ENCODE data around the gene PDCD1LG2.

PDCD1LG2 gene

GRCh38 chr9:5549658-5550650, 39.6 kb downstream of the PDCD1LG2 start:
- Histone ChIP-seq H2AK5ac (ENCODE audit: low read depth, low read length) (no peak overlapping the region), H3K27ac (replicated peaks; ENCODE audit: low read length) (no peak overlapping the region), H3K79me1 (ENCODE audit: low read depth, low read length) (no peaks in the 10 kb centered on the region), H3K9ac (ENCODE audit: low read depth, low read length, poor library complexity) (no peak overlapping the region), H3K36me3 (replicated peaks in 1 of 2; ENCODE audit: control insufficient read depth in 2 of 2, insufficient read depth in 2 of 2, low read length in 2 of 2) (no peaks in the 10 kb centered on the region), H2BK5ac (ENCODE audit: low read length) (no peak overlapping the region), H3K23ac (ENCODE audit: low read depth, low read length, poor library complexity) (no peak overlapping the region), H3K4me2 (ENCODE audit: insufficient read depth, low read length, poor library complexity, severe bottlenecking) (no peak overlapping the region), H2BK120ac (ENCODE audit: low read depth, low read length) (no peak overlapping the region), H3K4me3 (ENCODE audit: low read length in 2 of 2) (no peak overlapping the region), H3K4me1 (ENCODE audit: control insufficient read depth in 2 of 2, insufficient read depth in 1 of 2, low read depth in 1 of 2, low read length in 2 of 2) (no peaks in the 10 kb centered on the region), H2AFZ (ENCODE audit: low read length) (no peak overlapping the region), H3K18ac (ENCODE audit: low read length) (no peak overlapping the region), H2BK12ac (ENCODE audit: low read length) (no peak overlapping the region), H4K91ac (ENCODE audit: low read depth, low read length, poor library complexity) (no peak overlapping the region), H3K4ac (ENCODE audit: low read length) (no peak overlapping the region), H2BK15ac (ENCODE audit: low read length) (no peak overlapping the region), H3K9me3 (replicated peaks in 1 of 2; ENCODE audit: control insufficient read depth in 2 of 2, insufficient read depth in 1 of 2, low read depth in 1 of 2, low read length in 2 of 2) (no peaks in the 10 kb centered on the region), H4K8ac (ENCODE audit: low read depth, low read length) (no peak overlapping the region), H3K14ac (ENCODE audit: low read length) (no peak overlapping the region), H3K27me3 (ENCODE audit: control insufficient read depth in 3 of 3, insufficient read depth in 3 of 3, low read depth in 1 of 3, low read length in 3 of 3) (no peaks in the 10 kb centered on the region)
- no CpG with 5 or more reads among the region's 4 CpGs for WGBS, 2 donors (ENCODE audit: extremely low coverage in 2 of 2, insufficient read length in 2 of 2, insufficient replicate concordance in 1 of 2)
- no peak for DNase-seq (ENCODE audit: low spot score)

GRCh38 chr9:5551368-5552150, 41.2 kb downstream of the PDCD1LG2 start:
- Histone ChIP-seq H3K4ac (ENCODE audit: low read length) (no peak overlapping the region), H2BK15ac (ENCODE audit: low read length) (no peak overlapping the region), H2BK5ac (ENCODE audit: low read length) (no peak overlapping the region), H3K27me3 (ENCODE audit: control insufficient read depth in 3 of 3, insufficient read depth in 3 of 3, low read depth in 1 of 3, low read length in 3 of 3) (no peaks in the 10 kb centered on the region), H4K8ac (ENCODE audit: low read depth, low read length) (no peak overlapping the region), H2BK12ac (ENCODE audit: low read length) (no peak overlapping the region), H3K23ac (ENCODE audit: low read depth, low read length, poor library complexity) (no peak overlapping the region), H3K9me3 (replicated peaks in 1 of 2; ENCODE audit: control insufficient read depth in 2 of 2, insufficient read depth in 1 of 2, low read depth in 1 of 2, low read length in 2 of 2) (no peaks in the 10 kb centered on the region), H3K27ac (replicated peaks; ENCODE audit: low read length) (no peak overlapping the region), H2AFZ (ENCODE audit: low read length) (no peak overlapping the region), H3K36me3 (replicated peaks in 1 of 2; ENCODE audit: control insufficient read depth in 2 of 2, insufficient read depth in 2 of 2, low read length in 2 of 2) (no peaks in the 10 kb centered on the region), H3K79me1 (ENCODE audit: low read depth, low read length) (no peaks in the 10 kb centered on the region), H3K9ac (ENCODE audit: low read depth, low read length, poor library complexity) (no peak overlapping the region), H3K18ac (ENCODE audit: low read length) (no peak overlapping the region), H3K4me2 (ENCODE audit: insufficient read depth, low read length, poor library complexity, severe bottlenecking) (no peak overlapping the region), H2BK120ac (ENCODE audit: low read depth, low read length) (no peak overlapping the region), H4K91ac (ENCODE audit: low read depth, low read length, poor library complexity) (no peak overlapping the region), H3K4me1 (ENCODE audit: control insufficient read depth in 2 of 2, insufficient read depth in 1 of 2, low read depth in 1 of 2, low read length in 2 of 2) (no peaks in the 10 kb centered on the region), H2AK5ac (ENCODE audit: low read depth, low read length) (no peak overlapping the region), H3K4me3 (ENCODE audit: low read length in 2 of 2) (no peak overlapping the region), H3K14ac (ENCODE audit: low read length) (no peak overlapping the region)
- WGBS, 2 donors (ENCODE audit: extremely low coverage in 2 of 2, insufficient read length in 2 of 2, insufficient replicate concordance in 1 of 2) = no CpG with 5 or more reads among the region's 4 CpGs
- no peak for DNase-seq (ENCODE audit: low spot score)

DNA sequence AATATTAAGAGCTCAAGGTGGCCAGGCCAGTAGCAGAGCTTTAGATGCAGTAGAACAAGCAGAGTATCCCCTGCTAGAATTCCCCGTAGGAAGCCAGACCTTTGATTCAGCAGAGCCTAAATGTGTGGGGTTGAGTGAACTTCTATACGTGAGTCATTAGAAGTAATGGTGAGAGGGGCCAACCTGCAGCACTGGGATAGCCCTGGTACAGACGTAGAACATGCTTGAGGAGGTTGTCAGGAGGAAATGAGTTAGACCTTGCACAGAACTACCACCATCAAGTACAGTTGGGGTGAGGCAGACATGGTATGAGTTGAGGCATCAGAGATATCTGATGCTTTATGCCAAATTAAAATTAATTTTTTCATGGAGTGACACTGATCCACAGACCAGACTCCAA, 42.0 kb downstream of the PDCD1LG2 start:
- Histone ChIP-seq H3K4me1 (ENCODE audit: control insufficient read depth in 2 of 2, insufficient read depth in 1 of 2, low read depth in 1 of 2, low read length in 2 of 2) (peaks cover 0 to under 1% of the 10 kb centered on the region in 2 donors), H3K27ac (replicated peaks; ENCODE audit: low read length) (no peak overlapping the region), H3K14ac (ENCODE audit: low read length) (no peak overlapping the region), H3K36me3 (replicated peaks in 1 of 2; ENCODE audit: control insufficient read depth in 2 of 2, insufficient read depth in 2 of 2, low read length in 2 of 2) (no peaks in the 10 kb centered on the region), H2BK5ac (ENCODE audit: low read length) (no peak overlapping the region), H2BK15ac (ENCODE audit: low read length) (no peak overlapping the region), H3K4me3 (ENCODE audit: low read length in 2 of 2) (no peak overlapping the region), H4K8ac (ENCODE audit: low read depth, low read length) (no peak overlapping the region), H3K4ac (ENCODE audit: low read length) (no peak overlapping the region), H3K23ac (ENCODE audit: low read depth, low read length, poor library complexity) (no peak overlapping the region), H2AK5ac (ENCODE audit: low read depth, low read length) (no peak overlapping the region), H3K18ac (ENCODE audit: low read length) (no peak overlapping the region), H3K9me3 (replicated peaks in 1 of 2; ENCODE audit: control insufficient read depth in 2 of 2, insufficient read depth in 1 of 2, low read depth in 1 of 2, low read length in 2 of 2) (no peaks in the 10 kb centered on the region), H2BK12ac (ENCODE audit: low read length) (no peak overlapping the region), H3K4me2 (ENCODE audit: insufficient read depth, low read length, poor library complexity, severe bottlenecking) (no peak overlapping the region), H3K79me1 (ENCODE audit: low read depth, low read length) (no peaks in the 10 kb centered on the region), H3K27me3 (ENCODE audit: control insufficient read depth in 3 of 3, insufficient read depth in 3 of 3, low read depth in 1 of 3, low read length in 3 of 3) (no peaks in the 10 kb centered on the region), H2BK120ac (ENCODE audit: low read depth, low read length) (no peak overlapping the region), H3K9ac (ENCODE audit: low read depth, low read length, poor library complexity) (no peak overlapping the region), H4K91ac (ENCODE audit: low read depth, low read length, poor library complexity) (no peak overlapping the region), H2AFZ (ENCODE audit: low read length) (no peak overlapping the region)
- DNase-seq (ENCODE audit: low spot score) = no peak
- WGBS, 2 donors (ENCODE audit: extremely low coverage in 2 of 2, insufficient read length in 2 of 2, insufficient replicate concordance in 1 of 2) = no CpG with 5 or more reads among the region's 3 CpGs

DNA sequence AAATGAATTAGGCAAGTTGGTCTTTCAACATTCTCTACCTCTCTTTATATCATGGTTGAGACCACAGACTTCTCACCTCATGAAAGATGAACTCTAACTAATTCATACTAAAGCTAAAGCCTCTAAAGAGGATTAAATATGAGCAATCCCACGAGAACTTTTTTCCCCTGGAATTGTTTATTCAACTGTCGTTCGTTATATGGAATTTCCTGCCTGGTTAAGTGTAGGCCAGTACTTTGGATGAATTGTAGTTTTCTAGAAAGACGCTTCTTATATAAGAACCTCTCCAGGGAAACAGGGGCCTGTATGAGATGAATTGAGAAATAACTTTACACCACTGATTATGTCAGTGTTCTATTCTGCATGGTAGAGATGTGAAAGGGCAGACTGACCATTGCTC, 42.9 kb downstream of the PDCD1LG2 start:
- H3K14ac ChIP-seq (ENCODE audit: low read length) = no peak overlapping the region
- H2AK5ac ChIP-seq (ENCODE audit: low read depth, low read length) = no peak overlapping the region
- no peak overlapping the region for H4K8ac ChIP-seq (ENCODE audit: low read depth, low read length)
- no peaks in the 10 kb centered on the region for H3K79me1 ChIP-seq (ENCODE audit: low read depth, low read length)
- H4K91ac ChIP-seq (ENCODE audit: low read depth, low read length, poor library complexity) = no peak overlapping the region
- H3K36me3 ChIP-seq (replicated peaks in 1 of 2; ENCODE audit: control insufficient read depth in 2 of 2, insufficient read depth in 2 of 2, low read length in 2 of 2) = no peaks in the 10 kb centered on the region
- no peak overlapping the region for H3K4me2 ChIP-seq (ENCODE audit: insufficient read depth, low read length, poor library complexity, severe bottlenecking)
- H2BK15ac ChIP-seq (ENCODE audit: low read length) = no peak overlapping the region
- DNase-seq (ENCODE audit: low spot score) = no peak
- H3K27me3 ChIP-seq (ENCODE audit: control insufficient read depth in 3 of 3, insufficient read depth in 3 of 3, low read depth in 1 of 3, low read length in 3 of 3) = no peaks in the 10 kb centered on the region
- H3K4me3 ChIP-seq (ENCODE audit: low read length in 2 of 2) = no peak overlapping the region
- H3K18ac ChIP-seq (ENCODE audit: low read length) = no peak overlapping the region
- WGBS, 2 donors (ENCODE audit: extremely low coverage in 2 of 2, insufficient read length in 2 of 2, insufficient replicate concordance in 1 of 2) = no CpG with 5 or more reads among the region's 4 CpGs
- no peaks in the 10 kb centered on the region for H3K9me3 ChIP-seq (replicated peaks in 1 of 2; ENCODE audit: control insufficient read depth in 2 of 2, insufficient read depth in 1 of 2, low read depth in 1 of 2, low read length in 2 of 2)
- no peak overlapping the region for H3K9ac ChIP-seq (ENCODE audit: low read depth, low read length, poor library complexity)
- no peak overlapping the region for H2BK5ac ChIP-seq (ENCODE audit: low read length)
- H3K27ac ChIP-seq (replicated peaks; ENCODE audit: low read length) = no peak overlapping the region
- H3K23ac ChIP-seq (ENCODE audit: low read depth, low read length, poor library complexity) = no peak overlapping the region
- H3K4me1 ChIP-seq (ENCODE audit: control insufficient read depth in 2 of 2, insufficient read depth in 1 of 2, low read depth in 1 of 2, low read length in 2 of 2) = peaks cover 5 to 8% of the 10 kb centered on the region in 2 donors
- H3K4ac ChIP-seq (ENCODE audit: low read length) = no peak overlapping the region
- H2BK120ac ChIP-seq (ENCODE audit: low read depth, low read length) = no peak overlapping the region
- H2AFZ ChIP-seq (ENCODE audit: low read length) = no peak overlapping the region
- H2BK12ac ChIP-seq (ENCODE audit: low read length) = no peak overlapping the region

Measured in neuronal stem cell (in vitro differentiated cells).